ENCODE measurements around the gene CCT6B.
"Not testable (repeated sequence)": the region's sequence is repeated elsewhere in the genome, so short reads cannot be mapped to it uniquely, and the experiment has no call there.

CCT6B gene

GRCh38 chr17:34961093-34961911 lies at the start of gene CCT6B, which contains the start of gene ZNF830:
TSS of gene CCT6B (minus strand) at chr17:34961460. CDS start at chr17:34961393, 67 bp downstream.
TSS of gene ZNF830 (plus strand) at chr17:34961540. CDS start at chr17:34961567, 27 bp downstream.
- DNase-seq (ENCODE audit: low read depth): peak; percentile 83

- no peak for DNase-seq (ENCODE audit: low read depth)
Measured at GRCh38 chr17:35010093-35010492, 48.8 kb upstream of the CCT6B start.

GRCh38 chr17:35006961-35007360 lies 45.7 kb upstream of the CCT6B start:
- no peak for DNase-seq (ENCODE audit: low read depth)

- no peak for DNase-seq (ENCODE audit: low read depth)
Measured at GRCh38 chr17:35006345-35006744, 45.1 kb upstream of the CCT6B start.

GRCh38 chr17:35003778-35004177 lies 42.5 kb upstream of the CCT6B start:
- DNase-seq (ENCODE audit: low read depth): no peak

- no peak for DNase-seq (ENCODE audit: low read depth)
Measured at GRCh38 chr17:35002876-35003551, 41.8 kb upstream of the CCT6B start.

GRCh38 chr17:35001549-35001948 lies 40.3 kb upstream of the CCT6B start:
- DNase-seq (ENCODE audit: low read depth): no peak

- DNase-seq (ENCODE audit: low read depth): not testable (repeated sequence)
Measured at GRCh38 chr17:35000965-35001364, 39.7 kb upstream of the CCT6B start.

- DNase-seq (ENCODE audit: low read depth): no peak
Measured at GRCh38 chr17:34999456-34999855, 38.2 kb upstream of the CCT6B start.

GRCh38 chr17:34998205-34998604 lies 36.9 kb upstream of the CCT6B start:
- DNase-seq (ENCODE audit: low read depth): peak; percentile 64

GRCh38 chr17:34997355-34997862 lies 36.1 kb upstream of the CCT6B start:
- no peak for DNase-seq (ENCODE audit: low read depth)

GRCh38 chr17:34996422-34997285 lies 35.4 kb upstream of the CCT6B start:
- no peak for DNase-seq (ENCODE audit: low read depth)

GRCh38 chr17:34993031-34993430 lies 31.8 kb upstream of the CCT6B start:
- DNase-seq (ENCODE audit: low read depth): no peak

- DNase-seq (ENCODE audit: low read depth): no peak
Measured at GRCh38 chr17:34991606-34992005, 30.3 kb upstream of the CCT6B start.

- no peak for DNase-seq (ENCODE audit: low read depth)
Measured at GRCh38 chr17:34990921-34991365, 29.7 kb upstream of the CCT6B start.

GRCh38 chr17:34989473-34989872 lies 28.2 kb upstream of the CCT6B start:
- no peak for DNase-seq (ENCODE audit: low read depth)

GRCh38 chr17:34988644-34989043 lies 27.4 kb upstream of the CCT6B start:
- no peak for DNase-seq (ENCODE audit: low read depth)

GRCh38 chr17:34987232-34987631 lies 26.0 kb upstream of the CCT6B start:
- no peak for DNase-seq (ENCODE audit: low read depth)

GRCh38 chr17:34981538-34982241 lies 20.4 kb upstream of the CCT6B start:
- no peak for DNase-seq (ENCODE audit: low read depth)

- DNase-seq (ENCODE audit: low read depth): peak; percentile 62
Measured at GRCh38 chr17:34980681-34981537, 19.6 kb upstream of the CCT6B start.

- peak; percentile 88 for DNase-seq (ENCODE audit: low read depth)
Measured at GRCh38 chr17:34980353-34980680, 19.1 kb upstream of the CCT6B start, which contains the start of gene LIG3. TSS of gene LIG3 (plus strand) at chr17:34980512. CDS start at chr17:34983006, 2,494 bp downstream.
